ENCODE results near the gene OR4F15.
"Not testable (repeated sequence)": the region's sequence is repeated elsewhere in the genome, so short reads cannot be mapped to it uniquely, and the experiment has no call there.

- TF ChIP-seq EZH2 (IDR thresholded peaks at IDR 0.05; ENCODE audit: low read length, unreplicated experiment); CTCF (conservative IDR thresholded peaks at IDR 0.05; ENCODE audit: low read depth, low read length): not testable (repeated sequence)
Measured at GRCh38 chr15:101765340-101765671, 46.7 kb upstream of the OR4F15 start.

All from PC-3 (cell line).